T-helper 1 cell (primary cell): ENCODE data around the gene TECR.

Experiments
- DNase-seq, 5 donors: peaks; one replicate each; pipeline ENCODE4 v3.0.0-alpha.2; 2012 to 2020

TECR gene

GRCh38 chr19:14510311-14511228, 18.8 kb upstream of the TECR start:
- DNase-seq, result no peak

GRCh38 chr19:14511229-14511593, 18.2 kb upstream of the TECR start:
- no peak for DNase-seq

GRCh38 chr19:14512406-14512961, 16.9 kb upstream of the TECR start:
- DNase-seq, result no peak

- DNase-seq, result no peak
Observed at GRCh38 chr19:14514215-14514863, 15.1 kb upstream of the TECR start.

- no peak for DNase-seq
Observed at GRCh38 chr19:14515501-14516047, 13.8 kb upstream of the TECR start.

- no peak for DNase-seq
Observed at GRCh38 chr19:14516048-14516534, 13.3 kb upstream of the TECR start.

- no peak for DNase-seq
Observed at GRCh38 chr19:14516746-14517438, 12.5 kb upstream of the TECR start.

GRCh38 chr19:14517446-14517839, 12.0 kb upstream of the TECR start:
- no peak for DNase-seq

GRCh38 chr19:14517840-14518505, 11.4 kb upstream of the TECR start, which contains the start of gene DNAJB1:
DNAJB1 (minus strand) TSS chr19:14518397; CDS start chr19:14518349, 48 bp downstream.
- DNase-seq, result peak; percentile 43 to 74 (median 57)

GRCh38 chr19:14519245-14519859, 10.0 kb upstream of the TECR start:
- DNase-seq, result no peak

- DNase-seq, result no peak
Observed at GRCh38 chr19:14519860-14520407, 9.5 kb upstream of the TECR start.

GRCh38 chr19:14520543-14520942, 8.9 kb upstream of the TECR start:
- DNase-seq, result no peak

- DNase-seq, result no peak
Observed at GRCh38 chr19:14525729-14526128, 3.7 kb upstream of the TECR start.

GRCh38 chr19:14526423-14526822, 3.0 kb upstream of the TECR start:
- no peak for DNase-seq

GRCh38 chr19:14528419-14529253, 758 bp upstream of the TECR start:
- no peak for DNase-seq

- DNase-seq, result no peak
Observed at GRCh38 chr19:14530005-14530348, 583 bp downstream of the TECR start.

GRCh38 chr19:14530506-14530905, 1.1 kb downstream of the TECR start:
- DNase-seq, result no peak

- no peak for DNase-seq
Observed at GRCh38 chr19:14533450-14533849, 4.1 kb downstream of the TECR start.

- DNase-seq, result peak in 3 of 5 donors; percentile 29 to 67 (median 29)
Observed at GRCh38 chr19:14536926-14537692, 7.7 kb downstream of the TECR start.
